A549 (cell line): Measurements from ENCODE around the gene E2F7. TPM values are rescaled to one million over a fixed set of nuclear protein-coding genes. Genes with fewer than 3 reads are reported as not detected.

Experiments used
- ATAC-seq, 2 experiments: fragments of 200-7000 bp in 1 of 2; fragments of >200 bp in 1 of 2; cut with Nextera tagmentation in 1 of 2; cut with Tn5 transposase in 1 of 2; 3 replicates each; pipeline versions ENCODE4 v1.8.0 to v1.9.1; 2018 to 2020; ENCODE audit warnings: mild to moderate bottlenecking in 1 of 2, moderate library complexity in 1 of 2
- CTCF ChIA-PET: fragments of 300-600 bp; sonication (Branson Sonifier 250); formaldehyde crosslinking; extraction: SDS; loops from one replicate; lab custom pipeline; 2021; ENCODE audit warnings: antibody characterized with exemption, inconsistent platforms; lab: Yijun Ruan, JAX
- POLR2A ChIA-PET: fragments of 350-600 bp; formaldehyde crosslinking; extraction: SDS; loops from one replicate; lab custom pipeline; 2021; ENCODE audit warnings: antibody characterized with exemption, inconsistent platforms; lab: Yijun Ruan, JAX
- DNase-seq, 2 experiments: peaks; one replicate each; pipeline versions ENCODE4 v3.0.0 to v3.0.0-alpha.2; 2011 to 2016; ENCODE audit warnings: low read depth in 1 of 2, low spot score in 1 of 2
- FAIRE-seq: peaks from 2 replicates; lab custom pipeline; 2011; peaks lifted over from hg19 to GRCh38; lab: Jason Lieb, UNC
- H3K27ac ChIP-seq, 2 experiments: fragments of >200 bp; sonication (Bioruptor Twin); formaldehyde crosslinking; 3 replicates each; pipeline ENCODE4 v1.5.1; 2016 to 2017
- H3K4me1 ChIP-seq: fragments of >200 bp; sonication (Bioruptor Twin); formaldehyde crosslinking; 3 replicates; pipeline ENCODE4 v1.6.1; 2016
- H3K4me2 ChIP-seq: fragments of >200 bp; sonication (Bioruptor Twin); formaldehyde crosslinking; 3 replicates; pipeline ENCODE4 v1.6.1; 2016
- H3K4me3 ChIP-seq: fragments of >200 bp; sonication (Bioruptor Twin); formaldehyde crosslinking; 3 replicates; pipeline ENCODE4 v1.5.1; 2016
- H3K9me3 ChIP-seq: fragments of >200 bp; sonication (Bioruptor Twin); formaldehyde crosslinking; 3 replicates; pipeline ENCODE4 v1.6.1; 2016
- BHLHE40 ChIP-seq: IDR thresholded peaks from 2 replicates; pipeline ENCODE4 v1.6.1; 2012; ENCODE audit warnings: low read depth, low read length, inconsistent platforms
- CEBPB ChIP-seq, 2 experiments: fragments of >200 bp in 1 of 2; sonication (Bioruptor Twin) in 1 of 2; formaldehyde crosslinking in 1 of 2; IDR thresholded peaks; 2 replicates each; pipeline ENCODE4 v1.6.1; 2012 to 2016
- ELK1 ChIP-seq: fragments of 150-350 bp; IDR thresholded peaks from 2 replicates; pipeline ENCODE4 v1.6.1; 2014; ENCODE audit warnings: low read depth, mild to moderate bottlenecking, low read length
- FOSB ChIP-seq: fragments of 250-450 bp; sonication (Bioruptor Pico); IDR thresholded peaks from 2 replicates; pipeline ENCODE4 v1.5.0; 2020; ENCODE audit warnings: mild to moderate bottlenecking, moderate library complexity
- FOSL2 ChIP-seq, 2 experiments: fragments of 450-650 bp in 1 of 2; fragments of >200 bp in 1 of 2; sonication (Bioruptor Twin) in 1 of 2; formaldehyde crosslinking; IDR thresholded peaks; 2 replicates each; pipeline versions ENCODE4 v1.5.0 to v1.6.1; 2016 to 2020; ENCODE audit warnings: mild to moderate bottlenecking in 1 of 2, moderate library complexity in 1 of 2
- HOXB13 ChIP-seq: fragments of 250-450 bp; sonication (Bioruptor Pico); IDR thresholded peaks from 2 replicates; pipeline ENCODE4 v1.5.0; 2020; ENCODE audit warnings: low read depth, mild to moderate bottlenecking, moderate library complexity
- JUN ChIP-seq, 2 experiments: fragments of >200 bp; sonication (Bioruptor Twin); formaldehyde crosslinking; IDR thresholded peaks; 2 replicates in 1 of 2; 3 replicates in 1 of 2; pipeline ENCODE4 v1.6.1; 2016 to 2017
- KDM1A ChIP-seq: fragments of 200-600 bp; sonication (generic); IDR thresholded peaks from 2 replicates; pipeline ENCODE4 v1.6.1; 2016; ENCODE audit warnings: low read depth, mild to moderate bottlenecking
- KDM5A ChIP-seq: fragments of 200-600 bp; sonication (generic); IDR thresholded peaks from 2 replicates; pipeline ENCODE4 v1.6.1; 2016; ENCODE audit warnings: antibody characterized with exemption, mild to moderate bottlenecking
- MAFK ChIP-seq: fragments of 450-650 bp; IDR thresholded peaks from 2 replicates; pipeline ENCODE4 v1.6.1; 2014; ENCODE audit not compliant: partially characterized antibody
- NPAS2 ChIP-seq: fragments of 250-450 bp; sonication (Bioruptor Pico); IDR thresholded peaks from 2 replicates; pipeline ENCODE4 v1.8.0; 2022; ENCODE audit warnings: mild to moderate bottlenecking, moderate library complexity, borderline replicate concordance
- NR3C1 ChIP-seq: fragments of >200 bp; sonication (Bioruptor Twin); formaldehyde crosslinking; IDR thresholded peaks from 3 replicates; pipeline ENCODE4 v1.6.1; 2017
- PHF8 ChIP-seq: fragments of 200-600 bp; sonication (generic); IDR thresholded peaks from 2 replicates; pipeline ENCODE4 v1.6.1; 2016; ENCODE audit warnings: low read depth, mild to moderate bottlenecking, antibody characterized with exemption, moderate library complexity, borderline replicate concordance
- POLR2A ChIP-seq: IDR thresholded peaks from 2 replicates; pipeline ENCODE4 v1.6.1; 2012; ENCODE audit warnings: mild to moderate bottlenecking, low read length
- POLR2AphosphoS2 ChIP-seq: conservative IDR thresholded peaks from 2 replicates; pipeline ENCODE4 v1.6.1; 2012; ENCODE audit warnings: low read length, improper control_type of control experiment, inconsistent platforms
- REST ChIP-seq: fragments of 200-600 bp; sonication (generic); IDR thresholded peaks from 2 replicates; pipeline ENCODE4 v1.6.1; 2016; ENCODE audit warnings: antibody characterized with exemption, mild to moderate bottlenecking, moderate library complexity
- RNF2 ChIP-seq: fragments of 200-600 bp; sonication (generic); IDR thresholded peaks from 2 replicates; pipeline ENCODE4 v1.6.1; 2016; ENCODE audit warnings: low read depth, mild to moderate bottlenecking, antibody characterized with exemption, moderate library complexity, borderline replicate concordance
- SMC3 ChIP-seq: fragments of >200 bp; sonication (Bioruptor Twin); formaldehyde crosslinking; IDR thresholded peaks from 3 replicates; pipeline ENCODE4 v1.6.1; 2018; ENCODE audit warnings: inconsistent platforms
- SREBF2 ChIP-seq: fragments of 450-650 bp; IDR thresholded peaks from 2 replicates; pipeline ENCODE4 v1.6.1; 2014; ENCODE audit warnings: mild to moderate bottlenecking, moderate library complexity
- TP53 ChIP-seq: fragments of 250-450 bp; sonication (Bioruptor Pico); IDR thresholded peaks from 2 replicates; pipeline ENCODE4 v1.5.0; 2021; ENCODE audit warnings: mild to moderate bottlenecking, moderate library complexity
- WGBS: methylation state at CpG from one replicate; pipeline ENCODE4 v1.1.6; 2017; ENCODE audit errors: missing lambda C conversion rate; 5-methylcytosine and 5-hydroxymethylcytosine counted together
- polyA plus RNA-seq, 4 experiments: library from polyadenylated mRNA; depleted of rRNA in 3 of 4; stranded (reverse); fragments of >200 nt; fragmentation: RNase III in 1 of 4; extraction: RNeasy Plus Mini Kit Qiagen cat#74134 plus additional on column Dnase treatment in 1 of 4; gene quantifications; 2 replicates in 3 of 4; 3 replicates in 1 of 4; pipeline ENCODE4 v1.2.3, GENCODE V29; 2011 to 2017
- TF ChIP-seq, protein P1 (sequence below): IDR thresholded peaks from 2 replicates; pipeline ENCODE4 v1.6.1; 2012

E2F7 gene
- polyA plus RNA-seq, 2 of the 4 experiments (the other 2 are of a cell fraction): 5.0 to 12.2 TPM

GRCh38 chr12:77104286-77104685 is 38.9 kb upstream of the E2F7 start:
- H3K4me1 ChIP-seq: peaks cover 10% of the 10 kb centered on the region; the same call in 2 of the 3 replicates
- DNase-seq (no peak), FAIRE-seq (no peak), ATAC-seq (no peak)
- H3K9me3 ChIP-seq: no peaks in the 10 kb centered on the region
- H3K4me3 ChIP-seq: no peak overlapping the region
- CTCF ChIA-PET: no interaction called here
- POLR2A ChIA-PET: no interaction called here
- 68% methylated on average over 1 of the region's 1 CpG for WGBS
- no peak for TF ChIP-seq ELK1
- H3K4me2 ChIP-seq: no peak overlapping the region
- H3K27ac ChIP-seq: no peak overlapping the region

GRCh38 chr12:77102691-77103090 is 37.3 kb upstream of the E2F7 start:
- POLR2A ChIA-PET: no interaction called here
- peak; percentile 38 to 50; a peak in 2 of 6 replicates for ATAC-seq
- CTCF ChIA-PET: interaction anchor here (1.4 to 1.7 kb wide), 2 partner anchors 13 to 53 kb away, joined by 3 to 5 read pairs; no protein-coding TSS in a partner anchor

GRCh38 chr12:77102123-77102522 is 36.8 kb upstream of the E2F7 start:
- WGBS: 33% methylated on average over 2 of the region's 2 CpGs
- H3K4me2 ChIP-seq: peak overlapping the region; percentile 32; the same call in 1 of the 3 replicates
- no peak overlapping the region for H3K27ac ChIP-seq
- H3K4me3 ChIP-seq: no peak overlapping the region
- FAIRE-seq (no peak), ATAC-seq (no peak), DNase-seq (no peak)
- H3K9me3 ChIP-seq: no peaks in the 10 kb centered on the region
- ChIA-PET POLR2A (no interaction called here), CTCF (interaction anchor here (1.4 to 1.7 kb wide), 2 partner anchors 14 to 53 kb away, joined by 3 to 5 read pairs; no protein-coding TSS in a partner anchor)
- peaks cover 10% of the 10 kb centered on the region; the same call in 2 of the 3 replicates for H3K4me1 ChIP-seq
- no peak for TF ChIP-seq PHF8
- no peak for TF ChIP-seq MAFK
- TF ChIP-seq JUN (IDR thresholded peaks at IDR 0.05): no peak
- no peak for TF ChIP-seq SREBF2
- 0 out of 4 replicates have a peak, but pooled peaks of 1 of the 2 experiments have one; percentile 10 for TF ChIP-seq CEBPB (IDR thresholded peaks at IDR 0.05)
- no peak for TF ChIP-seq REST
- TF ChIP-seq NPAS2 (CRISPR knock-in tag): no peak

More at GRCh38 chr12:77102691-77103090, 37.3 kb upstream of the E2F7 start:
- 50% methylated on average over 1 of the region's 1 CpG for WGBS
- FAIRE-seq: no peak
- no peak overlapping the region for H3K4me3 ChIP-seq
- DNase-seq: no peak
- TF ChIP-seq POLR2A: no peak
- TF ChIP-seq FOSL2 (IDR thresholded peaks at IDR 0.05): no peak
- 0 out of 2 replicates have a peak, but pooled peaks have one; percentile 5 for TF ChIP-seq FOSL2 (CRISPR knock-in tag; IDR thresholded peaks at IDR 0.05)
- TF ChIP-seq POLR2AphosphoS2: no peak
- H3K9me3 ChIP-seq: no peaks in the 10 kb centered on the region
- H3K4me1 ChIP-seq: peaks cover 10% of the 10 kb centered on the region; the same call in 2 of the 3 replicates
- peak overlapping the region; percentile 32; the same call in 2 of the 3 replicates for H3K4me2 ChIP-seq
- H3K27ac ChIP-seq: peak overlapping the region in 1 of 2 experiments; percentile 27; a peak in 1 of 6 replicates

DNA sequence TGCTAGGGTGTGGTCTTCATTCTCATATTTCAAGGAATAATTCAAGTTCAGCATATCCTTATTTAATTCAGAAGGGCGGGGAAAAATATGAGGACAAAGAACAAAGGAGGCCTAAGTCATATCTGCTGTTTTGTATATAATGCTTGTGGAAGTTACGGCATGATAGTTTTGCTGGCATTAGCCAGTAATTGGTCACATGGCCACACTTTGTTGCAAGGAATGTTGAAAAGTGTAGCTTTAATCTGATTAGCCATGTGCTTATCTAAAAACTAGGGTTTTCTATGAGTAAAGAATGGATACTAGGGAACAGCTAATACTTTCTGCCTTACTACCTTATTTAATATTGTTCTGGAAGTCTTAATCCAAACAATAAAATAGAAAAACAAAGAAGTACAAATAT is 34.4 kb upstream of the E2F7 start:
- ATAC-seq: no peak
- no peak overlapping the region for H3K4me2 ChIP-seq
- no peaks in the 10 kb centered on the region for H3K9me3 ChIP-seq
- no peak overlapping the region for H3K27ac ChIP-seq
- H3K4me1 ChIP-seq: peaks cover 10% of the 10 kb centered on the region; the same call in 2 of the 3 replicates
- no peak overlapping the region for H3K4me3 ChIP-seq
- 70% methylated on average over 2 of the region's 2 CpGs for WGBS
- ChIA-PET CTCF (no interaction called here), POLR2A (no interaction called here)
- DNase-seq: no peak
- FAIRE-seq: no peak
- TF ChIP-seq SMC3: no peak
- TF ChIP-seq BHLHE40: no peak
- TF ChIP-seq KDM1A: no peak
- no peak for TF ChIP-seq KDM5A
- no peak for TF ChIP-seq RNF2
- no peak for TF ChIP-seq TP53 (CRISPR knock-in tag)
- TF ChIP-seq FOSB (CRISPR knock-in tag): no peak
- TF ChIP-seq, protein P1, sequence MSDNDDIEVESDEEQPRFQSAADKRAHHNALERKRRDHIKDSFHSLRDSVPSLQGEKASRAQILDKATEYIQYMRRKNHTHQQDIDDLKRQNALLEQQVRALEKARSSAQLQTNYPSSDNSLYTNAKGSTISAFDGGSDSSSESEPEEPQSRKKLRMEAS: no peak
- TF ChIP-seq HOXB13 (CRISPR knock-in tag): no peak
- no peak for TF ChIP-seq REST
- TF ChIP-seq NR3C1: no peak
